Mucosa of rectum (tissue), 2 donors: ENCODE results near the gene DENND2C.

Experiments
- H3K27ac ChIP-seq, 2 donors: one replicate each; pipeline ENCODE4 v1.7.0; 2013; ENCODE audit warnings: inconsistent platforms in 2 of 2, low read depth in 2 of 2, low read length in 2 of 2
- H3K27me3 ChIP-seq, 2 donors: one replicate each; pipeline ENCODE4 v1.7.0; 2013; ENCODE audit warnings: low read length in 2 of 2; ENCODE audit not compliant: control insufficient read depth in 2 of 2, insufficient read depth in 2 of 2
- H3K36me3 ChIP-seq, 2 donors: one replicate each; pipeline ENCODE4 v1.7.0; 2013; ENCODE audit warnings: low read length in 2 of 2; ENCODE audit not compliant: control insufficient read depth in 2 of 2, insufficient read depth in 2 of 2
- H3K4me1 ChIP-seq, 2 donors: one replicate each; pipeline ENCODE4 v1.7.0; 2013; ENCODE audit warnings: low read length in 2 of 2, mild to moderate bottlenecking in 1 of 2; ENCODE audit not compliant: control insufficient read depth in 2 of 2, insufficient read depth in 2 of 2
- H3K4me3 ChIP-seq, 2 donors: one replicate each; pipeline ENCODE4 v1.7.0; 2013; ENCODE audit warnings: low read length in 2 of 2
- H3K9ac ChIP-seq, 2 donors: one replicate each; pipeline ENCODE4 v1.7.0; 2013; ENCODE audit warnings: low read length in 2 of 2, low read depth in 1 of 2, mild to moderate bottlenecking in 1 of 2
- H3K9me3 ChIP-seq, 2 donors: one replicate each; pipeline ENCODE4 v1.7.0; 2013; ENCODE audit warnings: low read length in 2 of 2; ENCODE audit not compliant: control insufficient read depth in 2 of 2
- donor health status: healthy.
- donor health status: Normal muscosa, but diverticular disease.

DENND2C gene

GRCh38 chr1:114609826-114610225 is 60.0 kb downstream of the DENND2C start:
- no peaks in the 10 kb centered on the region for H3K36me3 ChIP-seq
- no peaks in the 10 kb centered on the region for H3K9me3 ChIP-seq
- H3K4me1 ChIP-seq, result no peaks in the 10 kb centered on the region
- no peaks in the 10 kb centered on the region for H3K27me3 ChIP-seq
- H3K4me3 ChIP-seq, result no peak overlapping the region
- no peak overlapping the region for H3K9ac ChIP-seq
- H3K27ac ChIP-seq, result no peak overlapping the region

- Histone ChIP-seq H3K9ac (no peak overlapping the region), H3K4me1 (no peaks in the 10 kb centered on the region), H3K27me3 (no peaks in the 10 kb centered on the region), H3K4me3 (no peak overlapping the region), H3K27ac (no peak overlapping the region), H3K9me3 (no peaks in the 10 kb centered on the region), H3K36me3 (no peaks in the 10 kb centered on the region)
These were observed 60.8 kb downstream of the DENND2C start for GRCh38 chr1:114609026-114609425.

- no peak overlapping the region for H3K9ac ChIP-seq
- H3K4me3 ChIP-seq, result no peak overlapping the region
- H3K27ac ChIP-seq, result no peak overlapping the region
- H3K9me3 ChIP-seq, result no peaks in the 10 kb centered on the region
- no peaks in the 10 kb centered on the region for H3K36me3 ChIP-seq
- H3K27me3 ChIP-seq, result no peaks in the 10 kb centered on the region
- H3K4me1 ChIP-seq, result no peaks in the 10 kb centered on the region
These were observed 62.6 kb downstream of the DENND2C start for GRCh38 chr1:114607223-114607622.

DNA sequence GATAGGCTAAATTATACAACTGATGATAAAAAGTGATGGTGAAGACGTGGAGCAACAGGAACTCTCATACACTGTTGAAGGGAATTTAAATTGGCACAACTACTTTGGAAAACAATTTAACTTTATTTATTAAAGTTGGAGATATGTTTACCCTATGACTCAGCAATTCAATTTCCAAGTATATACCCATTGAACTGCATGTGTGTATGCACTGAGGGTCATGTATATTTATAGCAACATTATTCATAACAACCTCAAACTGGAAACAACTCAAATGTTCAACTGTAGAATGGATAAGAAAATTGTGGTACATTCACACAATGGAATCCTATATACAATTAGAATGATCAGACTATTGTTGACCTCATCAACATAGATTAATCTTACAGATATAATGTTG is 71.9 kb downstream of the DENND2C start:
- Histone ChIP-seq H3K27me3 (no peaks in the 10 kb centered on the region), H3K4me3 (no peak overlapping the region), H3K9me3 (no peaks in the 10 kb centered on the region), H3K9ac (no peak overlapping the region), H3K4me1 (no peaks in the 10 kb centered on the region), H3K36me3 (peaks cover 0 to 3% of the 10 kb centered on the region in 2 donors), H3K27ac (no peak overlapping the region)

GRCh38 chr1:114595602-114596001 is 74.2 kb downstream of the DENND2C start:
- H3K27me3 ChIP-seq, result no peaks in the 10 kb centered on the region
- H3K27ac ChIP-seq, result no peak overlapping the region
- no peak overlapping the region for H3K9ac ChIP-seq
- H3K36me3 ChIP-seq, result peaks cover 0 to 3% of the 10 kb centered on the region in 2 donors
- no peak overlapping the region for H3K4me3 ChIP-seq
- no peaks in the 10 kb centered on the region for H3K4me1 ChIP-seq
- no peaks in the 10 kb centered on the region for H3K9me3 ChIP-seq

DNA sequence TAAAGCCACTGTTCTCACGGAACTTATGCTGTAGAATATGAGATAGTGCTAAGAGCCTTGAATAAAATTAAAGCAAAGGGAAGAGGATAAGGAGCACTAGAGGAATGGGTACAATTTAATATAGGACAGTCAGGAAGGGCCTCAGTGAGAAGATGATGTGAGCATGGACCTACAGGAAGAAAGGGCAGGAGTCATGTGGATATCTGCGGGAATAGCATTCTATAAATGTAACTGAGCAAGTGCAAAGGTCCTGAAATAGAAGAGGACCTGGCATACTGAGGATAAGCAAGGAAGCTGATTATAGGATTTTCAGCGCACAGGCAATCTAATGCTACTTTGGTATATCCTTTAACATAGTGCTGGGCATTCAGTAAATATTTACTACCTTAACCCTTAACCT is 75.8 kb downstream of the DENND2C start:
- no peaks in the 10 kb centered on the region for H3K4me1 ChIP-seq
- no peak overlapping the region for H3K4me3 ChIP-seq
- H3K9me3 ChIP-seq, result no peaks in the 10 kb centered on the region
- H3K9ac ChIP-seq, result no peak overlapping the region
- H3K27ac ChIP-seq, result no peak overlapping the region
- peaks cover 0 to under 1% of the 10 kb centered on the region in 2 donors for H3K36me3 ChIP-seq
- H3K27me3 ChIP-seq, result no peaks in the 10 kb centered on the region

DNA sequence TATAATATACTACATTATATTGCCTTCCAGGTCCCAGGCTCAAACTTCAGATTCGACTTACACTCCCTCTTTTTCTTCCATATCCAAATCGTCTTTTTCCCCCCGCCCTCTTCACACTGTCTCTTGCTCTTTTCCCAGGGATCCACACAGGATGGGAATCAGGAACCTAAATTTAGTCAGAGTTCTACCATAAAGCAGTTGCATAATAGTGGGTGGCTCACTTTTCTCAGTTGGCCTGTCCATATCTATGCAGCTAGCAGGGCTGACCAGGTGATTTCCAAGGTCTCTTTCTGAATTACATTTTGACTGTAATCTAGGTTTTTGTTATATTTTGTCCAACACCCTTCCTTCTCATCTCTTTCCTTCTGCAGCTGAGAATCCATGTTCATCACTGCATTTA is 80.7 kb downstream of the DENND2C start:
- H3K4me3 ChIP-seq, result no peak overlapping the region
- no peak overlapping the region for H3K9ac ChIP-seq
- H3K36me3 ChIP-seq, result no peaks in the 10 kb centered on the region
- H3K9me3 ChIP-seq, result no peaks in the 10 kb centered on the region
- no peaks in the 10 kb centered on the region for H3K27me3 ChIP-seq
- no peak overlapping the region for H3K27ac ChIP-seq
- H3K4me1 ChIP-seq, result no peaks in the 10 kb centered on the region

DNA sequence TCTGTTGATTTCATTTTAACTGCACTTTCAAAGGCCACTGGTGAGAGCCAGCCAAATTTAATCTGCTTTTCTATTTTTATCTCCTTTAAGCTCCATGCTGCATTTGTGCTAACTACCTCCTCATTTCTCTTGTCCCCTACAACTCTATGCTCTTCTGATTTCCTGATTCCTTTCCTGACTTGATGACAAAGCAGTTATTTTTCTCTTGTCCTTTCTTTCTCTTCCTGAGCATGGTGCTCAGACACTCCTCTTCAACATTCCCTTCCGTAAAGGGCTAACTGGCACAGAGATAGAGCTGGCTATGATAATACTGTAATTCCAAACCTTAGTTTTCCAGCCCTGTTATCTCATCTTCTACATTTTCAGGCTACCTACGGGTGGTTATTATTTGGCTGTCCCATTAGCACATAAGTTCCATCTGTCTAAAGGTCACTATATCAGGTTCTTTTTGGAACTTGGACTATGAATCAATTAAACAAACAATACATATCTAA is 81.6 kb downstream of the DENND2C start:
- no peaks in the 10 kb centered on the region for H3K4me1 ChIP-seq
- H3K27ac ChIP-seq, result no peak overlapping the region
- H3K27me3 ChIP-seq, result no peaks in the 10 kb centered on the region
- no peaks in the 10 kb centered on the region for H3K36me3 ChIP-seq
- H3K9me3 ChIP-seq, result no peaks in the 10 kb centered on the region
- no peak overlapping the region for H3K4me3 ChIP-seq
- H3K9ac ChIP-seq, result no peak overlapping the region

DNA sequence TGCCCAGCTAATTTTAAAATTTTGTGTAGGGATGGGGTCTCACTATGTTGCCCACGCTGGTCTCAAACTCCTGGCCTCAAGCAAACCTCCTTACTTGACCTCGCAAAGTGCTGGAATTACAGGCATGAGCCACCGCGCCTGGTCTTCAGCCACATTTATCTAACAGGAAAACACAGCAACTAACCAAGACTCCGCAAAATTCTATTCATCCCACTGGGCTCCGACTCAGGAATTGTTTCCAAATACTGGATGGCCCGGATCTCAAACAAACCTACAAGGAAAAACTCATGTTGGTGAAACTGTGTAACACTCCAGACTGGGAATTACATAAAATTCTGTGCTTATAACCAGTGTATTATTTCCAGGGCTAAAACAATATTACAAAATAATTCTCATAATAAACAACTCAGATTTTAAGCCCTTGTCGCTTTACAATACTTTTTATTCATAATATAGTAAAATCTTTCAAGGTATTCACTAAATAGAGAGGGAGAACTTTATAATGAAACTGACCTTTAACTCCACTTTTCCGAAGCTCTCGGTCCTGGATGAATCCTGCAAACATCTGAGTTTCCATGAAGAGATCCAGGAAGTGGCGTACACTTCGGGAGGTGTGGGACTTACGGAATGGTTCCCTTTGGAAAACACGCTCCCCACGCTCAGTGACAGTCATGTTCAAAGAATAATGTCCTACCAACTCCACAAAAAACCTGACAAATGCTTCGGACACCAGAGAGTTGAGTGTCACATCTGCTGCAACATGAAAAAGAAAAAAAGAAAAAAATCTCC is 82.5 kb downstream of the DENND2C start:
- no peak overlapping the region for H3K27ac ChIP-seq
- H3K4me3 ChIP-seq, result no peak overlapping the region
- H3K9me3 ChIP-seq, result no peaks in the 10 kb centered on the region
- H3K9ac ChIP-seq, result no peak overlapping the region
- H3K4me1 ChIP-seq, result no peaks in the 10 kb centered on the region
- H3K27me3 ChIP-seq, result no peaks in the 10 kb centered on the region
- no peaks in the 10 kb centered on the region for H3K36me3 ChIP-seq

GRCh38 chr1:114586513-114587047 is 83.3 kb downstream of the DENND2C start:
- no peak overlapping the region for H3K27ac ChIP-seq
- no peak overlapping the region for H3K4me3 ChIP-seq
- no peak overlapping the region for H3K9ac ChIP-seq
- H3K9me3 ChIP-seq, result no peaks in the 10 kb centered on the region
- peaks cover 5% of the 10 kb centered on the region in 2 donors for H3K4me1 ChIP-seq
- H3K27me3 ChIP-seq, result no peaks in the 10 kb centered on the region
- no peaks in the 10 kb centered on the region for H3K36me3 ChIP-seq
